HG03460 (cell line): ENCODE measurements around the gene TSSC4.

Experiments
- ATAC-seq: cut with Tn5 transposase; IDR thresholded peaks from one replicate; pipeline ENCODE4 v1.9.1; 2021; ENCODE audit not compliant: unreplicated experiment

TSSC4 gene

DNA sequence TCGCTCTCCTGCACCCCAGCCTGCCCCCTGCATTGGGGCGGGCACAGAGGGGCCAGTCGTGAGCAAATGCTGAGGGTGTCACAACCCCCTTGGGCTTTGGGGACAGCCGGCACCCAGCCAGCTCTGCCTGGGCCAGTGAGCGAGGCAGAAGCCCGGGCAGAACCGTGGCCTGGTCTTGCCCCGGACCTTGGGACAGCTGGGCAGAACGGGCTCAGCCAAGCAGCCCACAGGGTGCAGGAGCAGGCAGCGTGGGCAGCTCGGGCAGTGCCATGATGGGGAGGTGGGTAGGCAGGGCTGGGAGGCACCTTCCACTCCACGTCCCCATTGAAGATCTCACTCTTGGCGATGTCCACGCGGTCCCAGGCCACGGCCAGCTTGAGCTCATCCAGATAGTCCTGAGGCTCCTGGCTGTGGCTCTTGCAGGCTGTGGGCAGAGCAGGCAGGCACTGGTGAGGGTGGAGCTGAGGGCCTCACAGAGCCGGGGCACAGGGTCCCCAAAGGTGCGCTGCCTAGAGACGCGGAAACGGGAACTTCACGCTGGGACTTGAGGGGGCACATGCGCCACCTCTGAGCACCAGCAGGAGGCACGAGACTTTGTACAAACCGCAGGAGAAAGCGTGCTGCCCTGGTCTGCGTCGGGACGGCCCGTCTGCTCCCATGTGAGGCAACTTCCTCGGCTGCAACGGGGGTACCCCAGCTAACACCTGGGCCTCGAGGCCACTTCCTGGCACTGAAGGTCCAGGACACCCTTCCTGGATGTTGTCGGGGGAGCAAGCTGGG, 15.2 kb downstream of the TSSC4 start:
- ATAC-seq = no peak

DNA sequence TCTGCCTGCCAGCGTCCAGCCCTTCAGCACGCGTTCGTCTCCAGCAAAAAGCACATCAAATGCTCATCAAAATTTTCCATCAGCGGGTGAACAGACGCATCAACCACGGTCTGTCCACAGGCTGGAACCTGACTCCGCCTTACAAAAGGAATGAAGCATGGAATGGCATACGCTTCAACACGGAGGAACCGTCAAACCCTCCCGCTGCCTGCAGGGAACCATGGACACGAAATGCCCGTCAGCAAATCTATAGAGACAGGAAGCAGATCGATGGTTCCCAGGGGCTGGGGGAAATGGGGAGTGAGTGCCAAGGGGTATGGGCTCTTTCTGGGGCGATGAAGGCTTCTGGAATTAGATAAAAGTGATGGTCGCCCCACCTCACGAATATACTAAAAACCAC, 16.2 kb downstream of the TSSC4 start:
- no peak for ATAC-seq

DNA sequence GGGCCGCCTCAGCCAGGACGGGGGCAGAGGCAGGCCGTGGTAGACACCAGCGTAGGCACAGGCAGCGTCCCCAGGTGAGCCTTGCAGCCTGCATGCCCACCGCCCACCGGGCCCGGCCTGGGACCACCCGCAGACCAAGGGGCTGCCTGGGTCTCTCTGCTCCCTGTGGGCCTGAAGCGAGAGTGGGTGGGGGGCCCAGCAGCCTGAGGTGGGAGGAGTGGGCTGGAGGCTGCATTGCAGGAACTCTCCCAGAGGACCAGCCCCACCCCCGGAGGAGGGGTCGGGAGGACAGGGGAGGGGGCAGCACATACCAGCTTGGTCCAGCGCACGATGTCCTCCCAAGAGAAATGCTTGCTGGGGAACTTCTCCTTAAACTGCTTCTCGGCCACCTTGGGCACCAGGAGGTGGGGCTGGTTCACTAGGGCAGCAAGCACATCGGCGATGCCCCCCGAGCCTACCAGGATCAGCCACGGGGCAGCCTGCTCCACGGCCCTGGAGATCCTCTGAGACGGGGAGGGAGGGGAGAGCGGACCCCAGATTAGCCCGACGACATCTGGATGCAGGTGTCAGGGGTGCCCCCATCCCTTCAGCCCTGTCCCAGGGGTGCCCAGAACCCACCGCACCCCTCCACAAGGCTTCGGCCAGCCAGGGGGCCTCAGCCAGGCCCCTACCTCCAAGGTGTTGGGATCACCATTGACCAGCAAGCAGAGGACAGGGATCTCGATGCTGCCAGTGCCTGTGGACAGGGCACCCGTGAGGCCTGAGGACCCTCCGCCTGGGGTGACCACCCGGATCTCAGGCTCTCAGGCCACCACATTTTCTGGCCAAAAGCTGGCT, 17.5 kb downstream of the TSSC4 start:
- no peak for ATAC-seq

DNA sequence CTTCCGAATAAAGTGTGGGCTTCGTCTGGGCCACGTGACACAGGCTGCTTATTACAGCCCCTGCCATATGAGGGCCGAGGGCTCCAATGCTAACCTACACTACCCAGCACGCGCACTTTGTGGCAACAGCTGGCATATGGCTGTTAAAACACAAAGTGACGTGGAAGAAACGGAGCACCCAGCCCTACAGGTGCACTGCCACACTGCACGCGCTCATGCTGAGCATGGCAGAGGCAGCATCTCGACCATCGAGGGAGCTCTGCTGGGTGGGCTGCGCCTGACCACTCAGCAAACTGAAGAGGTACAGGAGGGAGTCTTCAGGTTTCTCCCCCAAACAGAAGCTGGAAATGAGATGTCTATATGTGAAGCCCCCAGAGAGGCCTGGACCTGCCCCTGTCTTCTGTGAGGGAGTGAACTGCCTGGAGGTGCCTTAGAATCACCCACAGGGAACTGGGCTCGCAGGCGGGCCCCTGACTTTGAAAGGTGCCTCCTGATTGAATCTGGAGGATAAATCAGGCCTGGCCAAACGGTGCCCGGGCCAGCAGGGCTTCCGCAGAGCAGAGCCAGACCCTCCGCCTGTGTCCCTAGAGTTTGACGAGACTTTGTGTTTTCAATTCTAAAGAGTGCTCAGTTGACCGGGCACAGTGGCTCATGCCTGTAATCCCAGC, 18.3 kb downstream of the TSSC4 start:
- ATAC-seq = no peak

DNA sequence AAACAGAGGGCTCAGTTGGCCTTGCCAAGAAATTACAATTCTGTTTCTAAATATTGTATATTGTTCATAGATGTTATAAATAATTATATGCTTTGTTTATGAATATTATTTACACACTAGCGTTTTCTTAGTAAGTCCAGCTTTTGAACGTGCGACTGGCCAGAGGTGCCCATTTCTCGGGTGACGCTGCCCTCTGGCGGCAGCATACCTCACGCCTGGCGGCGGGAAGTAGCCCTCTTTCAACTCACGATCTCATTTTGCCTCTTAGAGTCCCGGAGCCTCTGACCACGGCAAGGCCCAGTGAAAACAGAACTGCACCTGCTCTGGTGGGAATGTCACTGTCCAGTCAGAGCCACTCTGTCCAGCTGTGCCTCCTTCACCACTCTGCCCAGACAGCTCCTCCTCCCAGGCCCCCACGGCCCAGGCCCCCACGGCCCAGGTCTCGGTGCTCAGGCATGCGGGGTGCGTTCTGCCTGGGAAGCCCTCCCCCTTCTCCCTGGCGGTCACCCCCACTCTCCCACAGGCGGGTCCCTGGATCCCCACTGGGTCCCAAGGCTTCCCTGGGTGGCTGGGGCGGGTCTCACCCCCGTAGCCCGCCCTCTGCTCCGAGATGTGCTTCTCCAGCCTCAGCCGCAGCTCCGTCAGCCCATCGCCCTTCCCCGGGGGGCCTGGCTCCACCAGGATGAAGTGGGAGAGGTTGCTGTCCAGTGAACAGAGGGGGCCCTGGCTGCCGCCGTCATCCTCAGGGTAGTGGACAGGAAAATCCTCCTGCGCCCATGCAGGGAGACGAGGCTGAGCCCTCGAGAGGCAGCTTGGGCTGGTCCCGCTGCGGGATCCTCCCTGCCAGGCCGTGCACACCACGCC, 19.3 kb downstream of the TSSC4 start:
- no peak for ATAC-seq

DNA sequence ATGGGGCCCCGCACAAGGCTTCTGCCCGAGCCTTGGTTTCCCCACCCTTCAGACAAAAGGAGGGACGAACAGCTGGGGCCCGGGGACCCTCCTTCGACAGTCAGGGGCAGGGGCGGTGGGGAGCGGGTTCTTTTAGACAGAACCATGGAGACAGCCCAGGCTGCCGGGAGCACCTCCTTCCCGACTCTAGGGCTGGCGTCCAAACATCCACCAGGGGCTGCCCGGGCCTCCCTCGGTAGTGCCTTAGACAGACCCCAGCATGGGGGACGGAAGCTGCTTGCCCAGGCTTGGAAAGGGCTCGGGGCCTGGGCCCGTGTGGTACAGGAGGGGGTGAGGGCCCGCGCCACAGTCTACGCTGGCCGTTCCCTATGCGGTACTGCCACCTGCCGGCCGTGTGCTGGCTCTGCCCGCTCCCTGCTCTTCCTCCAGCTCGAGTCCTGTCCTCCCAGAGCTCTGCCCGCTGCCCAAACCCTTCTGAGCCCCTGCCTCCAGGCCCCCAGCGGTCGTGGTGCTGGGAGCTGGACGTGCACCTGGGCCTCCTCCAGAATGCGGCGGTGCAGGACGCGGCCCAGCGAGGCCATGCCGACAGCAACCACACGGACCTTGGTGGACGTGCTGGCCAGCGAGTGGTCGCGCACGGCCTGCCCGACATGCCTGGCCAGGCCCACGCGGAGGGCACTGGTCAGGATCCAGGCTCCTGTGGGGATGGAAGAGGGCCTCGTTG, 20.1 kb downstream of the TSSC4 start:
- peak; percentile 74 for ATAC-seq

DNA sequence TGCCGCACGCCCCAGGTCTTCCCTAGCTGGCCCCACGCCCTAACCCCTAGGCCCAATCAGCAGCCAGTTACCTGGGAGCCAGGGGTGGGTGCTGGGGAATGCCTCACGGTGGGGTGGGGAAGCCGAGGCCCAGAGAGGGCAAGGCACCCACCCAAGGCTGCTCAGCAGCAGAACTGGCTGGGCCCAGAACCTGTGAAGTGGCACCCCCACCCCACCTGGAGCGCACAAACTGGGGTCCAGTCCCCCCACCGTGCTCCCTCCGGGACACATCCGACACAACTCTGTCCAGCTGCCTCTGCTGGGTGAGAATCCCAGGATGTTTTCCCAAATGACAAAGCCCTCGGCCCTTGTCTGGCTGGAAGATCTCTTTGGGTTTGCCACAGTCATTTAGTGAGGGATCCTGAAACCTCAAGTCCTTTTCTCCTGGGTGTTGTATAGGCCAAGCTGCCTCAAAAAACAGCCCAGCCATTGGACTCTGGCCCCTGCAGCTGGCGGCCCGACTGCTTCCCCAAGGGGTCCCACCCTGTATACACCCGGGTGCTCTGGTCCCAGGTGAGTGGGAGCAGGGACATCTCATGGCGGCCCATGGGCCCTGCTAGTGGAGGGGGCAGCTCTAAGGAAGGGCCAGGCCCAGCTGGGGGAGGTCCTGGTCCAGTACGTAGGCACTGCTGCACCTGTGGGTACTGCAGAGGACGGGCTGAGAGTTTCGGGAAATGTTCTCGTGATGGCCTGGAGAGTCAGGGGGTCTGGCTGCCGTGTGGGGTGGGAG, 20.9 kb downstream of the TSSC4 start:
- ATAC-seq = no peak

DNA sequence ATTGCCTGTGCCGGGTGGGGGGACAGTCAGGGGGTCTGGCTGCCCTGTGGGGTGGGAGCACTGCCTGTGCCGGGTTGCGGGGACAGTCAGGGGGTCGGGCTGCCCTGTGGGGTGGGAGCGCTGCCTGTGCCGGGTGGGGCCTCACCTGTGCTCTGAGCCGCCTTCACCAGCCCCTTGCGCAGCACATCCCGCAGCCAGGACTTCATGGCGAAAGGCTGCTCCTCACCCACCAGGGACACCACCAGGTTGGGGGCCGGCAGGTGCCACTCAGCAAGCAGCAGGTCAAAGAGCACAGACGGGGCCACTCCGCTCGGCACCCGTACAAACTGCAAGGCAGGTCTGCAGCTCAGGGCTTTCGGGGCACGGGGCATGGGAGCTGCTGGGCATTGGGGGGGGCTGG, 21.4 kb downstream of the TSSC4 start:
- no peak for ATAC-seq

DNA sequence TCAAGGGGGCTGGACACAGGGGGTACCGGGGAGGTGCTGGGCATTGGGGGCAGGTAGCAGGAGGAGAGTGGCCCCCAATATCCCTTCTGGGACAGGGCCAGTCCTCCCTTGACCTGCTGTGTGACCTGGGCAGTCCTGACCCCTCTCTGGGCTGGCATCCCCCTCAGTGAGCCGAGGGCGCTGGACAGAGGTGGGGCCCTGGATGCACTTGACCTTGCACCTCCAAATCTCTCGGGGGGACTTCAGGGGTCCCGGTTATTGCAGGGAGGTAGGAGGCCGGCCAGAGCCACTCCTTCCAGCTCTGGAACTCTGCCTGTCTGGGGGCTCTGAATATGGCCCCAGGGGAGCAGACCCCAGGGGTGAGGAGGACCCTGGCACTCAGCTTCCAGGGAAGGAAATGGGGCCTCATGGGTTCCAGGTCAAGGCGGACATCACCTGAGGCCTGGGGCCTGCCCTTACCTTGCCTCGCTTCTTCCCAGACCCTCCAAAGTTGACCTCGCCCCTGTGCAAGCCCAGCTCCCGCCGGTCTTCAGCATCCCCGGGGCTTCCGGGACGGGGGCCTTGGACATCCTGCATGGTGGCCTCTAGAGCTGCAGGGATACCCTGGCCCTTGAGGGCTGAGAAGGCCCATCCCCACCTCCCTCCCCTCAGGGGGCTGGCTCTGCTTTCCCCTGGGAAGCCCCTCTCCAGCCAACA, 22.1 kb downstream of the TSSC4 start:
- ATAC-seq = no peak

DNA sequence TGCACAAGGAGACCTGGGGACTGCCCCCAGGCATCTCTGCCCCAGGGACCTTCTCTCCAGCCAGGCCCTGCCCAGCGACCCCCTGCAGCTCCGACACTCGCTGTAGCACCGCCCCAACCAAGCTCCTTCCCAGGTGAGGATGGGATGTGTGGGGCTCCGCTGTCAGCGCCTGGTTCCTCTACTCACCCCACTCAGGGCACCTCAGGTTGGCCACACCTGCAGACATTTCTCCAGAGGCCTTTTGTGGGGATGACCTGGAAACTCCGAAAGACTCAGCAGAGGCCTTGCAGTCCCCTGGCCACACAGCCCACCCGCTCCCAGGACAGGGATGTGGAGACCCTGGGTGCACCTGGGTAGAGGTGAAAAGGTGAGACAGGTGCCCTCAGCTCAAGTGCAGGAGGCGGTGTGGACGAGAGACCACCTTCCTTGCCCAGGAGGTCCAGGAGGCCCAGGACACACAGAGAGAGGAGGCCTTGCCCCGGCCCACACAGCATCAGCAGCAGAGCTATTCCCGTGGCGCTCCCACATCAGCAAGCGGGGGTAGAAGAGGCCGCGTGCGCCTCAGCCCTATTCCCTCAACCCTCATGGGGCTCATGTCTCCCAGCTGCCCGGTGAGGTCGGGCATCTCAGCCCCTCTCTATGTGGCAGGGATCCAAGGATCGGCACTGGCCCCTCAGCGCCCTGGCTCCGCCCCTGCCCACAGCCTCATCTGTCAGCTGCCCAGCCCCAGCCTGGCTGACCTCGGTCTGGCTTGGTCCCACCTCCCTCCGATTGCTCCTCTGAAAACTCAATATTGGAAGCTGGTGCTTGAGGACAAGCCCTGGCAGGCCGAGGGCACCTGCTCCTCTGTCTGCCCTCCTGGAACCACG, 22.8 kb downstream of the TSSC4 start:
- no peak for ATAC-seq

DNA sequence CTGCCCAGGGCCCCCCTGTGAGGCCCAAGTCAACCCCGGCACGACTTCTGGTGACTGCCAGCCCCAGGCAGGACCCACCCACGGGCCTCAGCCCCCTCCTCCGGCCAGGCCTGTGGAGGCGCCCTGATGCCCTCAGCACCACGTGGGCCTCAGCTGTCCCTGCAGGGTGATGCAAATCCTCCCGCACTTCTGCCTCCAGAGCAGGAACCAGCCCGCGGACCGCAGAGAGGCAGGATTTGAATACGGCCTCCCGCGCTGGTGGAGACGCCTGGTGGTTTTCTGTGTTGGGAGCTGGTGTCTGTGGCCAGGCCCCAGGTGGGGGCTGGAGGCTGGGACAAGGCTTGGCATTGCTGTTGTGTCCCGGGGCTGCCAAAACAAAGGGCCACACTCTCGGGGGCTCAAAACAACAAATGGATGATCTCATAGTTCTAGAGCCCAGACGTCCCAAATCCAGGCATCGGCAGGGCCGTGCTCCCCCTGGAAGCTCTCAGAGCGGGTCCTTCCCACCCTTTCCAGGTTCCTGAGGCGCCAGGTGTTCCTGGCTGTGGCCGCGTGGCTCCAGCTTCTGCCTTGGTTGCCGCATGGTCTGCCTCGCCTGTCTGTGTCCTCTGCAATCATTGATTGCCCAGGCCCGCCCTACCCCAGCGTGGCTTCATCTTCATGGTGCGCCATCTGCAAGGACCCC, 24.4 kb downstream of the TSSC4 start:
- ATAC-seq = no peak

DNA sequence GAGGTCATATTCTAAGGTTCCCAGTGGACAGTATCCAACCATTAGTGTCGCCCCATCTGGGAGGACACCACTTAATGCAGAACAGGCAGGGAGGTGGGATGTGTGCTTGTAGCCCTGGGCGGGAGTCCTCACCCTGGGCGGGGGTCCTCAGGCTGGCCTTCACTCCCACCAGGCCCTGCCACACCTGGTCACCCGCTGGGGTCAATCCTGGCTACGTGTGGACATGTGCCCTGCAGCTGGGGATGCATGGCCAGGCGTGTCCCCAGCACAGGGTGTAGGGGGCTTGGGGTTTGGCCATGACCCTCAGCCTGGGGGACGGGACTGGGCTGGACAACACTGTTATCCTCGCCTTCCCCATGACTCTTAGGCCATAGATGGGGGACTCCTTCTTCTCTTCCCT, 25.0 kb downstream of the TSSC4 start:
- no peak for ATAC-seq

DNA sequence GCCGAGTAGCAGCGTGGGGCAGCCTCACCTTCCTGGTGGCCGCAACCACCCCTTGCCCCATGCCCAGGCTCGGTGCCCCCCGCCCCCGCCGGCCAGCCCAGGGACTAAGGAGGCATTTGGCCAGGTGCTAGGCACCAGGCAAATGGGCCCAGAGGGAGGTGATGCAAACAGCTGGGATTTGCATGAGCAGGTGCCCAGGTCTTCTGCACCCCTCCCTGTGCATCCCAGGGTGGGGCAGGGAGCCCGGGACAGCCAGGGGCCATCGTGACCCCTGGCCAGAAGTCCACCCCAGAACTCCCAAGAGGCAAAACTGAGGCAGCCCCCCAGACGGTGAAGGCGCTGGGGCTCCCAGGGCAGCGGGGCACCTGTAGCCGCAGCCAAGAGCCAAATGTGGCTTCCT, 25.7 kb downstream of the TSSC4 start:
- no peak for ATAC-seq

DNA sequence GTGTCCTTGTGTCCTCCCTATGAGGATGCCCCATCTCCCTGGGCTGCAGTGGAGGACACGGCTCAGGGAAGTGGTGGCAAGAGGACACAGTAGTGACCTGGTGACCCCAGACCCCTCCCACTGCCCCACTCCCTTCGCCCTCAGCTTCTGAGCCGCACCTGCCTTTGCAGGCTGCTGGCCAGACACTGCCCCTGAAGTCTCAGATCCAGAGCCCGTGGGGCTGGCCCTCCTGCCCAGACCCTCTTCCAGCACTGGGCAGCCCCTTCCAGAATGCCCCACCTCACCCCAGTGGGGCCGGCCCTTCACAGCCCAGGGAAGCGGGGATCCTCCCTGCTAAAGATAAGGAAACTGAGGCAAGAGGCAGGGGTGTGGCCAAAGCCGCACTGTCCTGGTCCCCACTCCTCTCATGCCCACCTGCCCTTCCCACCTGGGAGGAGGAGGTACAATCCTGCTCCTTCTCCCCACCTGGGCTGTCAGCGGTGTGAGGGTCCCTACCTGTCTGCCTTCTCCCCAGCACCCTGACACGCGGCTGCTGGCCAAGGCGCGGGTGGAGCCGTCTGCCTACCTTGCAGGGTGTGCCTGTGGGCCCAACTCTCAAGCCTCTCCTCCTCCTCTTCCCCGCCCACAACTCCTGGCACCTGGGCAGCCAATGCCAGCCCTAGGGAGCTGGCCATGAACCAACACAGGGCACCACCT, 26.4 kb downstream of the TSSC4 start:
- ATAC-seq = no peak

DNA sequence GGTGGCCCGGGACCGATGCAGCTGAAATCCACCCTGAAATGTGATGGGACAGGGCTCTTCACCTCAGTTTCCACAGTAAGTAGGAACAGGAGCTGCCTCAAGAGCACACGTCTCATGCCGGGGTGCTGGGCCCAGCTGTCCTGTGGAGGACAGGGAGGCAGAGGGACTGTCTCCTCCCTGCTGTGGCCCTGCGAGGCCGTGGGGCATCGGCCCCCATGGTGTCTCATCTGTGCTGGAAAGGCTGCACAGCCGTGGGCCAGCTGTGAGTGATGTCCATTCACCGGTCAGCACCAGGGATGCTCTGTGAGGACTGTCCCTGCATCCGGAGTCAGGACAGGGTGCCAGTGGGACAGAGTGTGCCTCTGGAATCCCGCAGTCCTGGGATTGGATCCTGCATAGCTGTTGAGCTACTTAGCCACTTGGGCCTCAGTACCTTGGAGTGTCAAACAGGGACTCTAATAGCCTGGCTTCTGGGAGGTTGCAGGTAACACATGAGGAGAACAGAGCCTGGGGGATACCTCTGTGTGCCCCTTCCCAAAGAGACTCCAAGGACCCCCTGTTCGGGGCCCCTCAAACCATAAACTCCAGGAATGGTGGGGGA, 27.3 kb downstream of the TSSC4 start:
- no peak for ATAC-seq

DNA sequence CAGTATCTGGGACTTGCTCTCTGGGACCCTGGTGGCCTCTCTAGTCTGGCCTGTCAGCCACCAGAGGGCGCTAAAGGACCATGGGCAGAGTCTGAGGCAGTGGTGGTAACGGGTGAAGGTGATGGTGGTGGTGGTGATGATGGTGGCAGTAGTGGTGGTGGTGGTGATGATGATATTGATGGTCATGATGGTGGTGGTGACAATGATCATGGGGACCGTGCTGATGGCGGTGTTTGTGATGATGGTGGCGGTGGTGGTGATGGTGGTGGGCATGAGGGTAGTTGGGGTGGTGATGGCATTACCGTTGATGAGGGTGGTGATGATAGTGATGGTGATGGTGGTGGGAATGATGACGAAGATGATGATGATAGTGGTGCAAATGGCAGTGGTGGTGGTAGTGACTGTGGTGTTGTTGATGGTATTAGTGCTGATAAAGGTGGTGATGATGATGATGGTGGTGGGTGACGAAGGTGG, 27.8 kb downstream of the TSSC4 start:
- ATAC-seq = no peak
